Large intestine (tissue), 3 donors: ENCODE results near the gene ARHGAP22. TPM values are rescaled to one million over a fixed set of nuclear protein-coding genes. Genes with fewer than 3 reads are reported as not detected.

Source experiments
- DNase-seq, 2 donors: peaks; one replicate each; pipeline versions ENCODE4 v3.0.0 to v3.0.0-alpha.2; 2013
- H3K27ac ChIP-seq: one replicate; pipeline ENCODE4 v1.5.1; 2013; ENCODE audit warnings: low read length
- H3K27me3 ChIP-seq: 2 replicates; pipeline ENCODE4 v1.6.1; 2013; ENCODE audit warnings: low read length; ENCODE audit not compliant: control insufficient read depth, insufficient read depth
- H3K36me3 ChIP-seq: 2 replicates; pipeline ENCODE4 v1.6.1; 2013; ENCODE audit warnings: low read length; ENCODE audit not compliant: control insufficient read depth, insufficient read depth
- H3K4me1 ChIP-seq: one replicate; pipeline ENCODE4 v1.6.1; 2013; ENCODE audit warnings: low read length; ENCODE audit not compliant: control insufficient read depth, insufficient read depth
- H3K4me3 ChIP-seq: one replicate; pipeline ENCODE4 v1.5.1; 2013; ENCODE audit warnings: low read length
- H3K9me3 ChIP-seq: one replicate; pipeline ENCODE4 v1.6.1; 2013; ENCODE audit warnings: mild to moderate bottlenecking, low read depth, low read length, moderate library complexity; ENCODE audit not compliant: control insufficient read depth
- WGBS: methylation state at CpG from one replicate; pipeline ENCODE4 v1.1.5; 2013; ENCODE audit warnings: low lambda C conversion rate; ENCODE audit not compliant: insufficient coverage; 5-methylcytosine and 5-hydroxymethylcytosine counted together
- polyA plus RNA-seq: library from polyadenylated mRNA; unstranded; fragments of 120-200 nt; gene quantifications from one replicate; pipeline ENCODE4 v1.2.1, GENCODE V29; 2013

ARHGAP22 gene
- polyA plus RNA-seq, 1 donor, result 2.7 TPM

- WGBS, result no CpG with 5 or more reads among the region's 12 CpGs
Measured at GRCh38 chr10:48461623-48462481, 143.0 kb downstream of the ARHGAP22 start.

GRCh38 chr10:48460182-48460581, 144.7 kb downstream of the ARHGAP22 start:
- whole genome bisulfite sequencing, result no CpG with 5 or more reads among the region's 2 CpGs
- no peak for DNase-seq
- Histone ChIP-seq H3K36me3 (no peaks in the 10 kb centered on the region), H3K9me3 (peaks cover 2% of the 10 kb centered on the region), H3K4me1 (peaks cover 3% of the 10 kb centered on the region), H3K4me3 (no peak overlapping the region), H3K27ac (no peak overlapping the region), H3K27me3 (no peaks in the 10 kb centered on the region)

More at GRCh38 chr10:48461623-48462481, 143.0 kb downstream of the ARHGAP22 start:
- Histone ChIP-seq H3K4me3 (no peak overlapping the region), H3K9me3 (peaks cover 2% of the 10 kb centered on the region), H3K4me1 (peaks cover 5% of the 10 kb centered on the region), H3K27me3 (peaks cover 14% of the 10 kb centered on the region), H3K36me3 (no peaks in the 10 kb centered on the region), H3K27ac (no peak overlapping the region)
- DNase-seq, result no peak

GRCh38 chr10:48459270-48460150, 145.4 kb downstream of the ARHGAP22 start:
- Histone ChIP-seq H3K27me3 (no peaks in the 10 kb centered on the region), H3K36me3 (no peaks in the 10 kb centered on the region), H3K4me3 (no peak overlapping the region), H3K4me1 (peaks cover 3% of the 10 kb centered on the region), H3K9me3 (peaks cover 2% of the 10 kb centered on the region), H3K27ac (no peak overlapping the region)
- no CpG with 5 or more reads among the region's 23 CpGs for WGBS
- no peak for DNase-seq

- Histone ChIP-seq H3K27ac (no peak overlapping the region), H3K4me1 (peaks cover 3% of the 10 kb centered on the region), H3K27me3 (no peaks in the 10 kb centered on the region), H3K4me3 (no peak overlapping the region), H3K36me3 (no peaks in the 10 kb centered on the region), H3K9me3 (peaks cover 2% of the 10 kb centered on the region)
- no CpG with 5 or more reads among the region's 6 CpGs for WGBS
- DNase-seq, result no peak
Measured at GRCh38 chr10:48458662-48459048, 146.2 kb downstream of the ARHGAP22 start.

GRCh38 chr10:48457949-48458661, 146.8 kb downstream of the ARHGAP22 start:
- H3K4me1 ChIP-seq, result peaks cover 3% of the 10 kb centered on the region
- H3K36me3 ChIP-seq, result no peaks in the 10 kb centered on the region
- peaks cover 2% of the 10 kb centered on the region for H3K9me3 ChIP-seq
- no peak overlapping the region for H3K27ac ChIP-seq
- no peak overlapping the region for H3K4me3 ChIP-seq
- no CpG with 5 or more reads among the region's 5 CpGs for WGBS
- no peaks in the 10 kb centered on the region for H3K27me3 ChIP-seq
- no peak for DNase-seq

GRCh38 chr10:48456808-48457761, 147.8 kb downstream of the ARHGAP22 start:
- DNase-seq, result no peak
- H3K27me3 ChIP-seq, result no peaks in the 10 kb centered on the region
- no CpG with 5 or more reads among the region's 24 CpGs for WGBS

GRCh38 chr10:48456361-48456804, 148.5 kb downstream of the ARHGAP22 start:
- peaks cover 2% of the 10 kb centered on the region for H3K9me3 ChIP-seq

More at GRCh38 chr10:48456808-48457761, 147.8 kb downstream of the ARHGAP22 start:
- no peak overlapping the region for H3K4me3 ChIP-seq
- H3K9me3 ChIP-seq, result peaks cover 2% of the 10 kb centered on the region
- H3K27ac ChIP-seq, result no peak overlapping the region
- H3K4me1 ChIP-seq, result peaks cover 3% of the 10 kb centered on the region
- H3K36me3 ChIP-seq, result no peaks in the 10 kb centered on the region

GRCh38 chr10:48455392-48456151, 149.3 kb downstream of the ARHGAP22 start:
- H3K4me1 ChIP-seq, result peaks cover 3% of the 10 kb centered on the region
- no peak for DNase-seq

More at GRCh38 chr10:48456361-48456804, 148.5 kb downstream of the ARHGAP22 start:
- 47% methylated on average over 3 of the region's 9 CpGs for WGBS
- DNase-seq, result no peak
- Histone ChIP-seq H3K27ac (no peak overlapping the region), H3K4me3 (no peak overlapping the region), H3K36me3 (no peaks in the 10 kb centered on the region), H3K4me1 (peaks cover 3% of the 10 kb centered on the region), H3K27me3 (no peaks in the 10 kb centered on the region)

GRCh38 chr10:48455055-48455391, 149.8 kb downstream of the ARHGAP22 start:
- Histone ChIP-seq H3K27ac (no peak overlapping the region), H3K4me1 (peaks cover 3% of the 10 kb centered on the region), H3K9me3 (peaks cover 2% of the 10 kb centered on the region), H3K4me3 (no peak overlapping the region), H3K27me3 (no peaks in the 10 kb centered on the region), H3K36me3 (no peaks in the 10 kb centered on the region)
- WGBS, result no CpG with 5 or more reads among the region's 11 CpGs
- DNase-seq, result no peak

More at GRCh38 chr10:48455392-48456151, 149.3 kb downstream of the ARHGAP22 start:
- Histone ChIP-seq H3K36me3 (no peaks in the 10 kb centered on the region), H3K27ac (no peak overlapping the region), H3K27me3 (no peaks in the 10 kb centered on the region), H3K4me3 (no peak overlapping the region), H3K9me3 (peaks cover 2% of the 10 kb centered on the region)
- no CpG with 5 or more reads among the region's 15 CpGs for WGBS
